Spleen (tissue), 7 donors: Measurements from ENCODE around the gene POLR3E.

Experiments
- POLR2A ChIP-seq, 3 donors: fragments of 450-650 bp; IDR thresholded peaks; one replicate each; pipeline ENCODE4 v1.5.1; 2017; ENCODE audit warnings: antibody characterized with exemption in 3 of 3, mild to moderate bottlenecking in 1 of 3
- TF ChIP-seq, protein P1 (sequence below), 11 experiments: fragments of 200-600 bp in 7 of 11; fragments of 450-650 bp in 4 of 11; sonication (generic) in 4 of 11; IDR thresholded peaks in 8 of 11; conservative IDR thresholded peaks in 3 of 11; 1 replicate in 7 of 11; 2 replicates in 4 of 11; pipeline versions ENCODE4 v1.4.0 to v1.8.0; 2016 to 2021; ENCODE audit warnings: antibody characterized with exemption in 11 of 11, inconsistent platforms in 4 of 11, mild to moderate bottlenecking in 1 of 11
- donor health status: DM: no; HTN: no; CAD: no; lungs with moderate emphysema.
- donor health status: DM: no; HTN: no; CAD: no.
- donor health status: DM: no; HTN: no; CAD: no.

DNA sequence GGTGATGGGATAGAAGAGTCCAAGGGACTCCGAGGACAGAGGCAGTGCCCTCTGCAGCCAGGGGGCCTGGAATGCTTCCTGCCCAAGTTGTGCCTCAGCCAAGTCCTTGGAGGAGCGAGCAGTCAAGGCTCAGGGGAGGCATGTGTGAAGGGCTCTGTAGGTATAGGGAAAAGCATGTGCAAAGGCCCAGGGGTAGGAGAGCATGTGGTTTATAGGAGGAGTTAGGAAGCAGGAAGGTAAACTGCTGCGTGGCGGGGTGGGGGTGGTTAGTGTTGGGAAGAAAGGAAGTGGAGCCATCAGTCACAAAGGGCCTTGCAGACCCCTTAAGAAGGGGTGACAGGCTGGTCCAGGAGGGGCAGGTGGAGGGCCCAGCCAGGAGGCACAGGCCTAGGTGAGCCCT is 7.2 kb downstream of the POLR3E start:
- TF ChIP-seq, protein P1, sequence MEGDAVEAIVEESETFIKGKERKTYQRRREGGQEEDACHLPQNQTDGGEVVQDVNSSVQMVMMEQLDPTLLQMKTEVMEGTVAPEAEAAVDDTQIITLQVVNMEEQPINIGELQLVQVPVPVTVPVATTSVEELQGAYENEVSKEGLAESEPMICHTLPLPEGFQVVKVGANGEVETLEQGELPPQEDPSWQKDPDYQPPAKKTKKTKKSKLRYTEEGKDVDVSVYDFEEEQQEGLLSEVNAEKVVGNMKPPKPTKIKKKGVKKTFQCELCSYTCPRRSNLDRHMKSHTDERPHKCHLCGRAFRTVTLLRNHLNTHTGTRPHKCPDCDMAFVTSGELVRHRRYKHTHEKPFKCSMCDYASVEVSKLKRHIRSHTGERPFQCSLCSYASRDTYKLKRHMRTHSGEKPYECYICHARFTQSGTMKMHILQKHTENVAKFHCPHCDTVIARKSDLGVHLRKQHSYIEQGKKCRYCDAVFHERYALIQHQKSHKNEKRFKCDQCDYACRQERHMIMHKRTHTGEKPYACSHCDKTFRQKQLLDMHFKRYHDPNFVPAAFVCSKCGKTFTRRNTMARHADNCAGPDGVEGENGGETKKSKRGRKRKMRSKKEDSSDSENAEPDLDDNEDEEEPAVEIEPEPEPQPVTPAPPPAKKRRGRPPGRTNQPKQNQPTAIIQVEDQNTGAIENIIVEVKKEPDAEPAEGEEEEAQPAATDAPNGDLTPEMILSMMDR (IDR thresholded peaks at IDR 0.05 in 8 of 11, conservative IDR thresholded peaks at IDR 0.05 in 3 of 11): no peak
- TF ChIP-seq POLR2A (IDR thresholded peaks at IDR 0.05): no peak
